ENCODE measurements around the gene PPP1R36.

DNA sequence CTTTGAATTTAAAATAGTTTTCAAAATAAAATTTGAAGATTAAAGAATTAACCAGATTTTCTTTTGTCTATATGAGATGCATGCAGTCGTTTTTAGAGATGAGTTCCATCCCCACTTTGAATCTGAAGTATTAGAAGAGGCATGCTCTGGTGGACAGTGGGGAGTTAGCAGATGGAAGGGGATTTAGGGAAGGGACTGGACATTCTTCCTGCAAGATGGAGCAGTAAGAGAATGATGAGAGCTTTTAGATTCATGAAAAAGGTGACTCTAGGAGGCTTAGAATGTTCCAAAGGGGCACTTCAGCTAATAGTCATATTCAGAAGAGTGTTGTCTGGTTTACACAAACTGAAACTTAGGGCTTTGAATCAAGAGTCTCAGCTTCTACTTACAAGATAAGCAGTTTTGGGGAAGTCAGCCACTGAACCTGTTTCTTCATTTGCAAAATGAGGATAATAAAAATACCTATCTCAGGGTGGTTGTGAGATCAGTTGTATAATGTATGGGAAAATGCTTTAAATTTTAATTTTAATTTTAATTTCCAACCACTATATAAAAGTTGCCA lies 41.5 kb upstream of the PPP1R36 start:
- TF ChIP-seq, protein P1, sequence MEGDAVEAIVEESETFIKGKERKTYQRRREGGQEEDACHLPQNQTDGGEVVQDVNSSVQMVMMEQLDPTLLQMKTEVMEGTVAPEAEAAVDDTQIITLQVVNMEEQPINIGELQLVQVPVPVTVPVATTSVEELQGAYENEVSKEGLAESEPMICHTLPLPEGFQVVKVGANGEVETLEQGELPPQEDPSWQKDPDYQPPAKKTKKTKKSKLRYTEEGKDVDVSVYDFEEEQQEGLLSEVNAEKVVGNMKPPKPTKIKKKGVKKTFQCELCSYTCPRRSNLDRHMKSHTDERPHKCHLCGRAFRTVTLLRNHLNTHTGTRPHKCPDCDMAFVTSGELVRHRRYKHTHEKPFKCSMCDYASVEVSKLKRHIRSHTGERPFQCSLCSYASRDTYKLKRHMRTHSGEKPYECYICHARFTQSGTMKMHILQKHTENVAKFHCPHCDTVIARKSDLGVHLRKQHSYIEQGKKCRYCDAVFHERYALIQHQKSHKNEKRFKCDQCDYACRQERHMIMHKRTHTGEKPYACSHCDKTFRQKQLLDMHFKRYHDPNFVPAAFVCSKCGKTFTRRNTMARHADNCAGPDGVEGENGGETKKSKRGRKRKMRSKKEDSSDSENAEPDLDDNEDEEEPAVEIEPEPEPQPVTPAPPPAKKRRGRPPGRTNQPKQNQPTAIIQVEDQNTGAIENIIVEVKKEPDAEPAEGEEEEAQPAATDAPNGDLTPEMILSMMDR (IDR thresholded peaks at IDR 0.05): no peak
- TF ChIP-seq POLR2A (IDR thresholded peaks at IDR 0.05): no peak

All from body of pancreas (tissue), 4 donors.